ENCODE data around the gene ACAT2.
"Not testable (repeated sequence)": the region's sequence is repeated elsewhere in the genome, so short reads cannot be mapped to it uniquely, and the experiment has no call there.

The ACAT2 gene

GRCh38 chr6:159761873-159762680 lies at the start of gene ACAT2:
Gene ACAT2 (plus strand): TSS chr6:159762045. CDS start chr6:159762088, 43 bp downstream.
- peak; percentile 86 to 92 (median 87) for DNase-seq (ENCODE audit: low read depth in 3 of 3)

GRCh38 chr6:159712389-159712788 lies 49.5 kb upstream of the ACAT2 start:
- DNase-seq (ENCODE audit: low read depth in 3 of 3) = not testable (repeated sequence)

GRCh38 chr6:159713984-159714383 lies 47.9 kb upstream of the ACAT2 start:
- DNase-seq (ENCODE audit: low read depth in 3 of 3) = no peak

- no peak for DNase-seq (ENCODE audit: low read depth in 3 of 3)
Observed at GRCh38 chr6:159714404-159714803, 47.4 kb upstream of the ACAT2 start.

- DNase-seq (ENCODE audit: low read depth in 3 of 3) = no peak
Observed at GRCh38 chr6:159715166-159715565, 46.7 kb upstream of the ACAT2 start.

GRCh38 chr6:159715605-159716004 lies 46.2 kb upstream of the ACAT2 start:
- no peak for DNase-seq (ENCODE audit: low read depth in 3 of 3)

- no peak for DNase-seq (ENCODE audit: low read depth in 3 of 3)
Observed at GRCh38 chr6:159716247-159717096, 45.4 kb upstream of the ACAT2 start.

GRCh38 chr6:159718634-159719033 lies 43.2 kb upstream of the ACAT2 start:
- DNase-seq (ENCODE audit: low read depth in 3 of 3) = no peak

- no peak for DNase-seq (ENCODE audit: low read depth in 3 of 3)
Observed at GRCh38 chr6:159719287-159719686, 42.6 kb upstream of the ACAT2 start.

- DNase-seq (ENCODE audit: low read depth in 3 of 3) = no peak
Observed at GRCh38 chr6:159720708-159721107, 41.1 kb upstream of the ACAT2 start.

- not testable (repeated sequence) for DNase-seq (ENCODE audit: low read depth in 3 of 3)
Observed at GRCh38 chr6:159721981-159722380, 39.9 kb upstream of the ACAT2 start.

GRCh38 chr6:159722655-159723054 lies 39.2 kb upstream of the ACAT2 start:
- no peak for DNase-seq (ENCODE audit: low read depth in 3 of 3)

- no peak for DNase-seq (ENCODE audit: low read depth in 3 of 3)
Observed at GRCh38 chr6:159723259-159723658, 38.6 kb upstream of the ACAT2 start.

- no peak for DNase-seq (ENCODE audit: low read depth in 3 of 3)
Observed at GRCh38 chr6:159724778-159725177, 37.1 kb upstream of the ACAT2 start.

- DNase-seq (ENCODE audit: low read depth in 3 of 3) = not testable (repeated sequence)
Observed at GRCh38 chr6:159725208-159725607, 36.6 kb upstream of the ACAT2 start.

GRCh38 chr6:159726255-159726917 lies 35.5 kb upstream of the ACAT2 start:
- no peak for DNase-seq (ENCODE audit: low read depth in 3 of 3)

GRCh38 chr6:159726918-159727716 lies 34.7 kb upstream of the ACAT2 start, which contains the start of gene WTAP:
Gene WTAP (plus strand): TSS chr6:159727506. CDS start chr6:159736266, 8,760 bp downstream.
- DNase-seq (ENCODE audit: low read depth in 3 of 3) = peak; percentile 92 to 96 (median 93)

GRCh38 chr6:159727717-159728445 lies 34.0 kb upstream of the ACAT2 start:
- peak in 1 of 3 experiments; percentile 21 for DNase-seq (ENCODE audit: low read depth in 3 of 3)

GRCh38 chr6:159728531-159728964 lies 33.3 kb upstream of the ACAT2 start:
- no peak for DNase-seq (ENCODE audit: low read depth in 3 of 3)

- DNase-seq (ENCODE audit: low read depth in 3 of 3) = no peak
Observed at GRCh38 chr6:159729598-159730331, 32.1 kb upstream of the ACAT2 start.
